Glomerular visceral epithelial cell (primary cell): ENCODE results near the gene NPR2.

ENCODE experiments used
- DNase-seq: peaks from one replicate; pipeline ENCODE4 v3.0.0-alpha.2; 2016; ENCODE audit errors: extremely low spot score

NPR2 gene

DNA sequence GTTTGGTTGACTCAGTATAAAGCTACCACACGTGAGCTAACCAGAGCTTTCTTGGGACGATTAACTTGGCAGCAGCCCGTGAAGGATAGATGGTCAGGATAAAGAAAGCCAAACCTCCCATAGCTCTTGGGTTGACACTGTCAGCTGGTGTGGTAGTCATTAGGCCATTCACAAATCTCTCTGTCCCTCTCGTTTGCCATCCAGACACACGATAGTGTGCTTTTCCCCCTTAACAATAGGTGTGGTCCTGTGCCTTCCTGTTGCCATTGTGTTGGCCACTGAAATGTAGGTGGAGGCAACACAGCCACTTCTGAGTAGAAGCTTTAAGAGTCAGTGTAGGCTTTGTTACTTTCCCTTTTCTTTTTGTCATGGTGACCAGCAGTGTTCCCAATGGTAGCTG is 67.1 kb downstream of the NPR2 start:
- no peak for DNase-seq
